ENCODE results near the gene CCDC71.

CCDC71 gene

GRCh38 chr3:49198161-49198560, 32.0 kb upstream of the CCDC71 start:
- no peak for TF ChIP-seq CTCF (IDR thresholded peaks at IDR 0.05; ENCODE audit: low read depth, low read length)
- DNase-seq (ENCODE audit: extremely low read depth, low read depth) = no peak

- no peak for TF ChIP-seq CTCF (IDR thresholded peaks at IDR 0.05; ENCODE audit: low read depth, low read length)
- no peak for DNase-seq (ENCODE audit: extremely low read depth, low read depth)
Measured at GRCh38 chr3:49191741-49192140, 25.6 kb upstream of the CCDC71 start.

- DNase-seq (ENCODE audit: extremely low read depth, low read depth) = no peak
- no peak for TF ChIP-seq CTCF (IDR thresholded peaks at IDR 0.05; ENCODE audit: low read depth, low read length)
Measured at GRCh38 chr3:49183873-49184272, 17.7 kb upstream of the CCDC71 start.

GRCh38 chr3:49182682-49183081, 16.6 kb upstream of the CCDC71 start:
- DNase-seq (ENCODE audit: extremely low read depth, low read depth) = no peak
- no peak for TF ChIP-seq CTCF (IDR thresholded peaks at IDR 0.05; ENCODE audit: low read depth, low read length)

- TF ChIP-seq CTCF (IDR thresholded peaks at IDR 0.05; ENCODE audit: low read depth, low read length) = no peak
- DNase-seq (ENCODE audit: extremely low read depth, low read depth) = no peak
Measured at GRCh38 chr3:49181351-49181750, 15.2 kb upstream of the CCDC71 start.

GRCh38 chr3:49180116-49180515, 14.0 kb upstream of the CCDC71 start:
- TF ChIP-seq CTCF (IDR thresholded peaks at IDR 0.05; ENCODE audit: low read depth, low read length) = no peak
- no peak for DNase-seq (ENCODE audit: extremely low read depth, low read depth)

GRCh38 chr3:49177073-49177472, 10.9 kb upstream of the CCDC71 start:
- no peak for DNase-seq (ENCODE audit: extremely low read depth, low read depth)
- TF ChIP-seq CTCF (IDR thresholded peaks at IDR 0.05; ENCODE audit: low read depth, low read length) = no peak

Measured in AG09319 (cell line).